GM18505 (cell line): ENCODE results near the gene KIRREL3.

Experiments
- ATAC-seq: cut with Tn5 transposase; IDR thresholded peaks from one replicate; pipeline ENCODE4 v1.9.1; 2021; ENCODE audit not compliant: unreplicated experiment
- POLR2A ChIP-seq: IDR thresholded peaks from 4 replicates; pipeline ENCODE4 v1.6.1; 2011; ENCODE audit warnings: borderline replicate concordance; ENCODE audit not compliant: insufficient read depth, insufficient read length; ENCODE audit errors: extremely low read depth

KIRREL3 gene

GRCh38 chr11:126727381-126727780 lies 273.2 kb downstream of the KIRREL3 start:
- no peak for ATAC-seq
- no peak for TF ChIP-seq POLR2A

DNA sequence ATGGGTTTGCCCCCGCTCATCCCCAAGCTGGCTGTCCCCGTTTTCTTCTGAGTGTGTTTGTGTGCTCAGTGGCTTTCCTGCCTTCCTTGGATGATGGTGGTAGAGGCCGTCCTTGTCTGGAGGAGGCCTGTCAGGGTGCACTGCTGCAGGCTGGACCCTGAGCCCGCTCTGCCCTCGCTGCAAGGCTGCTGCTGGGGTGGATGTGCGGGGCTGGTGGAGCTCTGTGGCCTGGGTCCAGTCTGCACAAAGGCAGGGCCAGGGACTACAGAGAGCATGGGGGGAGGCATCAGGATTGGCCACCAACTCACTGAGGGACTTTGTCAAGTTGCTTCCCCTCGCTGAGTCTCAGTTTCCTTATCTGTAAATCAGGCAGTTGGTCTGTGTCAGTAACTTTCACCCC lies 275.0 kb downstream of the KIRREL3 start:
- no peak for ATAC-seq
- no peak for TF ChIP-seq POLR2A

DNA sequence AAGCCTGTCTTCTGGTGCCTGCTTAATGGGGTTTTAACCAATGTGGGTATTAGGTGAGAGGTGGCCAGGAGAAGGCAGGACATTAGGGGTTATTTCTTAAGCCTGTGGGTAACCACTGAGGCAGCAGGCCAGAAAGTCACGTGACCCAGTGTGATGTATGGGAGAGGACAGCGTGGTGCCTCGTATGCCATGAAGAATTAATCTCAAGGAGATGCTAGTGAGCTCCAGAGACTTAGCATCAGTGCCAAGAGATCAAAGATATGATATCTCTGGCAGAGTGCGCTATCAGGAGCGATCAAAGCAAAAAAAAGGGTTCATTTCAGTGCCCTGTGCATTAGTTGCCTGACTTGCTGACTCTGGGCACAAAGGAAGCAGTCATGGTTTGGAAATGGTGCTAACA lies 275.5 kb downstream of the KIRREL3 start:
- TF ChIP-seq POLR2A: no peak
- no peak for ATAC-seq

DNA sequence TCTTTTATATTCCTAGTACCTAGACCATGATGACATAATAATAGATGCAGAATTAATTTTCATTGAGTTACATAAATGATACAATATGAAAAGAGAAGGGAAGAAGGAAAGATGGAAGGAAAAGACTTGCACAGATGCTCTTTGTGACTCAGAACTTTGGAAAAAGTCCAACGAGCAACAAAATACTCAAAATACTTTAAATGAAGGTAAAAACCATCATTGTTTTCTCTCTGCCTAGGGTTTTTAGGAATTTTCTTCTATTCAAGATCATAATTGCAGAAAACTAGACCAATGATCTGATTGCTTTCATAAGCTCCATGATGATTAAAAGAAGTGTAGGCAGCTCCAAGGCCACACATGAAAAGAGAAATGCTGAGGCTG lies 276.9 kb downstream of the KIRREL3 start:
- ATAC-seq: no peak

DNA sequence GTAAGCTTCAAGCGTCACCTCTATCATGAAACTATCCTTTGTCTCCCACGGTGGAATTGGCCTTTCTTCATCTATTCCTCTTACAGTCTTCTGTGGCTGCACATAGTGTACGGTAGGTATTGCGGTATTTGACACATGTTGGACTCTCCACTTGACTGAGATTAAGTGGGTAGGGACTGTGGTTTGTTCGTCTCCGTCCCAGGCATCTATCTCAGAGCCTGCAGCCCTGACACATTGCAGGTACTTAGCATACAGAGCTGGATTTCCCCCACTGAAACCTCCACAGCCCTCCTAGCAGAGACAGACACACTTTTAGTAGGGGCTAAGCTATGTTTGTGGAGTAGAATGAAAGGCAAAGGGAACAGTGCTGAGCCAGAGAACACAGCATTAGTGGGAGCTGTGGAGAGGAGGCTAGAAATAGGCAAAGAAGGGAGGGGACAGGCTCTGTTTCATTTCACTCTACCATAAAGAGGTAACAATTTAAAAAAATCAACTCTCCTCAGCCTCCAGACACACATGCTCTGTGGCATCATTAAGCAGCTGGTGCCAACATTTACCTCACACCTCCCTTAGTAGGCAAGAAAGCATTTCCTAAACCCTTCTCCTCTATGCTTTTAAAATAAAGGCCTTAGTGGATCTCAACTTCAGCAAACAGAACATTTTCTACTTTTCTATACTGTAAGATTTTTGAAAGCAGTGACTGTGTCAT lies 277.5 kb downstream of the KIRREL3 start:
- TF ChIP-seq POLR2A: no peak
- ATAC-seq: no peak

More for the DNA sequence above, 276.9 kb downstream of the KIRREL3 start:
- no peak for TF ChIP-seq POLR2A

GRCh38 chr11:126722006-126722736 lies 278.4 kb downstream of the KIRREL3 start:
- TF ChIP-seq POLR2A: no peak
- ATAC-seq: no peak

GRCh38 chr11:126720539-126721235 lies 279.9 kb downstream of the KIRREL3 start:
- no peak for TF ChIP-seq POLR2A
- ATAC-seq: no peak

GRCh38 chr11:126719740-126720139 lies 280.8 kb downstream of the KIRREL3 start:
- TF ChIP-seq POLR2A: no peak
- ATAC-seq: no peak

DNA sequence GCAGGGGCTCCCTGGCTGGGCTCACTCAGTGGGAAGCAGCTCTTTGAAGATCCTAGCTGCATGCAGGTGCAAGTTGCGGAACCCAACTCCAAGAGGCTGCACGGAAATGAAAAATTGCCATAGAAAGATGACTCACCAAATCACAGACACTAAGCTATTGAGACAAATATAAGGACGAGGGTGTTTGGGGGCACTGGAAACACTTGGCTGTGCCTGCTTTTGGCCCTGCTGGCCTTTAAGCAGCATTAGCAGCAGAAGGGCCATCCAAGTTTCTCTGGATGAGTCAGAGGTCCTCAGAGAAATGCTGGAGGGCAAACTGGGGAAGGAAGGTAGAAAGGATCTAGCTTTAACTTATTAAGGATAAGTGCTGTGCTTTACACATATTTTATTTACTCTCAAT lies 282.3 kb downstream of the KIRREL3 start:
- no peak for ATAC-seq
- TF ChIP-seq POLR2A: no peak

DNA sequence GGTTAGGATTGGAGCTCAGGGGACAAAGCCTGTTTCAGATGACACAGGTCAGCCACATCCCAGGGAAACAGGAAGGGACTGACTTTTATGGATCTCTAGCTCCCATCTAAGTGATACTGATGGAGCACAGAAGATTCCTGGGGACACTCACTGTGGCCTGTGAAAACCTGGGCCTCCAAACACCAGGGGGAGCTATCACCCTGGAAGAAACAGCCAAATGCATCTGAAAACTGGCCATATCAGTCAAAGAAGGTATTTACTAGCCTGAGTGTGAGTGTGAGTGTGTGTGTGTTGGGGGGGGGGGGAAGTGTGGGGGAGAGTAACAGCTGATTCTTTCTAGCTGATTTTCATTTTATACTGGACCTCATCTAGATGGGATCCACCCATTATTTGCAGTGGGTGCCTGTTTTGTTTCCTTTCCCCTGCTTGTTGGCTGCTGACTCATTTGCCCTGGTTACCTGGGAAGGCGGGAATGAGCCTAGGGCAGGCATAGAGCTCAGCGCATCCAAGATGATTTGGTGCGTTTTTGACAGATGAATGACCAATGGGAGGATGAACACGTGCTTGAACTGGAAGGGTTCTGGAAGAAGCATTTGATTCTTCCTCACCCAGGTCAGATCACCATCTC lies 284.0 kb downstream of the KIRREL3 start:
- no peak for ATAC-seq
- TF ChIP-seq POLR2A: no peak

DNA sequence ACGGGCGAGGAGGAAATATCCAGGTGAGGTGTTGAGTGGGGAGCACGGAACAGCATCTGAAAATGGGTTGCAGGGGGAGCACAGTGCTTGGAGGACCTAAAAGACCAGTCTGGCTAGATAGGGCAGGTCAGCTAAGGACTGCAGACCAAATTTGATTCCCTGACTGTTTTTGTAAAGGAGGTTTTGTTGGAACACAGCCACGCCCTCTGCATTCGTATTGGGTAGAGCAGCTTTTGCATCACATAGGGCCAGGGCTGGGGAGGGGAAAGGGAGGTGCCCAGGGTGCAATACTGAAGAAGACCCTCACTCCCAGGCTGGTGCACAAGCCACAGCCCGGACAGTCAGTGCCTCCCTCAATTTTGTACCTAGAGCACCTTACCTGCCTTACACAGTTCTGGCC lies 286.8 kb downstream of the KIRREL3 start:
- no peak for ATAC-seq
- no peak for TF ChIP-seq POLR2A

DNA sequence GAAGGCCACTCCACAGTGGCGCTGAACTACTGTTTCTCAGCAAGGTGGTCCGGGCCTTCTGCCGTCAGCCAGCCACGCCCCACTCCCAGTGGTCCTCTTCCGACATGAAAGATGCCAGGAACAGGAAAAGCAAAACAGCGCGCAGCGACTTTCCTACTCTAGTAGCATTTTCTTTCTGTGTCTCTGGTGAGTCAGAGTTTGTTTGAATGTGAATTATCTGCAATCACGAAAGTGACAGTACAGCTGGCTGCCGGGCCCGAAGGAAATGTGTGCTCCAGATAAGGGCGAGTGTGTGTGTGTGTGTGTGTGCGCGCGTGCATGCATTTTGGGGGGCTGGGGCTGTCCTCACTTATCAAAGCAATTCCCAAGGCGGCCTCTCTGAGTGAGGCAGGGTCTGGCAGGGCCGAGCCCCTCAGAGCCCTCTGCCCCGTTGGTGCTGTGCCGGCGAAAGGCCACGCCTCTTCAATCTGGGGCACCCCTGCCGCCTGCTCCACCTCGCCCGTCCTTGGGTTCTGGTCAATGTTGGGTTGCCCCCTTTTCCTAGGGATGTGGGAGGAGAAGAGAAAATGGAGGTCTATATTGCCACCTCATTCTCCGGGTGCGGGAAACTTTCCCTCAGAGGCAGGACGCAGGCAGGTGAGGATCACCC lies 288.5 kb downstream of the KIRREL3 start:
- no peak for TF ChIP-seq POLR2A
- no peak for ATAC-seq
